Stomach (tissue), 4 donors: Measurements from ENCODE around the gene USP35.

Experiments
- CTCF ChIP-seq, 7 experiments: fragments of 450-650 bp in 4 of 7; fragments of 200-600 bp in 3 of 7; sonication (generic) in 3 of 7; IDR thresholded peaks; one replicate each; pipeline ENCODE4 v1.5.1; 2016 to 2019; ENCODE audit warnings: antibody characterized with exemption in 7 of 7, control low read depth in 2 of 7, mild to moderate bottlenecking in 1 of 7
- EP300 ChIP-seq: sonication (generic); formaldehyde crosslinking; IDR thresholded peaks from one replicate; pipeline ENCODE4 v1.6.1; 2017; ENCODE audit warnings: antibody characterized with exemption
- POLR2A ChIP-seq, 4 donors: fragments of 450-650 bp; IDR thresholded peaks; one replicate each; pipeline ENCODE4 v1.6.1; 2016; ENCODE audit warnings: antibody characterized with exemption in 4 of 4, control low read depth in 2 of 4, mild to moderate bottlenecking in 1 of 4, moderate library complexity in 1 of 4
- POLR2AphosphoS5 ChIP-seq, 3 donors: sonication (generic); formaldehyde crosslinking; IDR thresholded peaks; one replicate each; pipeline ENCODE4 v1.6.1; 2016; ENCODE audit warnings: antibody characterized with exemption in 3 of 3

- no peak for TF ChIP-seq POLR2AphosphoS5 (IDR thresholded peaks at IDR 0.05)
- TF ChIP-seq CTCF (IDR thresholded peaks at IDR 0.05): no peak
- TF ChIP-seq POLR2A (IDR thresholded peaks at IDR 0.05): no peak
- TF ChIP-seq EP300: no peak
These were observed 74.0 kb downstream of the USP35 start for GRCh38 chr11:78262691-78263090.
